Stimulated activated CD8-positive, alpha-beta memory T cell treated with anti-CD3 and anti-CD28 coated beads, Interleukin-15, amount 100 ng/mL, for 1 hour (primary cell): ENCODE measurements around the gene CAMKMT.

ENCODE experiments used
- DNase-seq: peaks from one replicate; pipeline ENCODE4 v3.0.0-alpha.2; 2020; ENCODE audit warnings: low read depth

The CAMKMT gene

GRCh38 chr2:44772669-44773378 lies 411.1 kb downstream of the CAMKMT start:
- DNase-seq = no peak

GRCh38 chr2:44774826-44775492 lies 413.2 kb downstream of the CAMKMT start:
- DNase-seq = no peak

- DNase-seq = no peak
These were observed 415.3 kb downstream of the CAMKMT start for GRCh38 chr2:44777036-44777435.

- no peak for DNase-seq
These were observed 415.8 kb downstream of the CAMKMT start for GRCh38 chr2:44777537-44777936.

- DNase-seq = no peak
These were observed 416.5 kb downstream of the CAMKMT start for GRCh38 chr2:44778221-44778654.

GRCh38 chr2:44778671-44779476 lies 417.1 kb downstream of the CAMKMT start:
- DNase-seq = no peak

GRCh38 chr2:44779793-44780192 lies 418.0 kb downstream of the CAMKMT start:
- no peak for DNase-seq

- no peak for DNase-seq
These were observed 418.7 kb downstream of the CAMKMT start for GRCh38 chr2:44780406-44780805.

GRCh38 chr2:44785433-44785832 lies 423.7 kb downstream of the CAMKMT start:
- DNase-seq = no peak

- DNase-seq = no peak
These were observed 424.5 kb downstream of the CAMKMT start for GRCh38 chr2:44786045-44786816.

- no peak for DNase-seq
These were observed 425.1 kb downstream of the CAMKMT start for GRCh38 chr2:44786817-44787214.

GRCh38 chr2:44787663-44788062 lies 425.9 kb downstream of the CAMKMT start:
- no peak for DNase-seq

GRCh38 chr2:44789446-44789845 lies 427.7 kb downstream of the CAMKMT start:
- DNase-seq = no peak

- DNase-seq = no peak
These were observed 428.4 kb downstream of the CAMKMT start for GRCh38 chr2:44789971-44790721.

- DNase-seq = no peak
These were observed 431.6 kb downstream of the CAMKMT start for GRCh38 chr2:44793322-44793870.

GRCh38 chr2:44796771-44797170 lies 435.0 kb downstream of the CAMKMT start:
- DNase-seq = no peak

GRCh38 chr2:44798139-44798659 lies 436.5 kb downstream of the CAMKMT start:
- DNase-seq = no peak

GRCh38 chr2:44799105-44799504 lies 437.4 kb downstream of the CAMKMT start:
- no peak for DNase-seq

- DNase-seq = no peak
These were observed 438.0 kb downstream of the CAMKMT start for GRCh38 chr2:44799754-44800153.

- DNase-seq = no peak
These were observed 439.6 kb downstream of the CAMKMT start for GRCh38 chr2:44801289-44801840.
